Transverse colon (tissue), 4 donors: Measurements from ENCODE around the gene TMTC4. TPM values are rescaled to one million over a fixed set of nuclear protein-coding genes. Genes with fewer than 3 reads are reported as not detected.

Experiments
- DNase-seq: peaks from one replicate; pipeline ENCODE4 v3.0.0-alpha.2; 2019
- H3K27ac ChIP-seq, 4 donors: fragments of 200-600 bp; sonication (generic); 2 replicates each; pipeline ENCODE4 v1.5.1; 2016 to 2018; ENCODE audit warnings: inconsistent platforms in 4 of 4
- H3K27me3 ChIP-seq: fragments of 200-600 bp; sonication (generic); 2 replicates; pipeline ENCODE4 v1.5.1; 2017; ENCODE audit warnings: inconsistent platforms
- H3K36me3 ChIP-seq, 4 donors: fragments of 200-600 bp; sonication (generic); 2 replicates each; pipeline ENCODE4 v1.5.1; 2017 to 2019; ENCODE audit warnings: inconsistent platforms in 4 of 4
- H3K4me1 ChIP-seq, 4 donors: fragments of 200-600 bp; sonication (generic); 2 replicates each; pipeline ENCODE4 v1.5.1; 2017 to 2020; ENCODE audit warnings: inconsistent platforms in 4 of 4
- H3K4me3 ChIP-seq, 4 donors: fragments of 200-600 bp; sonication (generic); 1 replicate in 1 of 4; 2 replicates in 3 of 4; pipeline versions ENCODE4 v1.5.1 to v1.6.1; 2017 to 2019; ENCODE audit warnings: inconsistent platforms in 4 of 4
- H3K9me3 ChIP-seq, 2 donors: fragments of 200-600 bp; sonication (generic); 2 replicates each; pipeline ENCODE4 v1.5.1; 2017 to 2019; ENCODE audit warnings: inconsistent platforms in 2 of 2
- EP300 ChIP-seq: sonication (generic); formaldehyde crosslinking; IDR thresholded peaks from one replicate; pipeline ENCODE4 v1.6.1; 2017; ENCODE audit warnings: antibody characterized with exemption, low read depth
- POLR2A ChIP-seq: fragments of 450-650 bp; IDR thresholded peaks from one replicate; pipeline ENCODE4 v1.6.1; 2016; ENCODE audit warnings: antibody characterized with exemption, mild to moderate bottlenecking, moderate library complexity
- POLR2AphosphoS5 ChIP-seq, 3 donors: sonication (generic); formaldehyde crosslinking; IDR thresholded peaks; one replicate each; pipeline ENCODE4 v1.6.1; 2016; ENCODE audit warnings: antibody characterized with exemption in 3 of 3
- WGBS, 2 donors: methylation state at CpG; one replicate each; pipeline ENCODE4 v1.1.5; 2018; ENCODE audit warnings: low coverage in 1 of 2; 5-methylcytosine and 5-hydroxymethylcytosine counted together
- in situ Hi-C, 4 donors: fragments of 200-750 bp; cut with MboI; loops; one replicate each; pipeline versions ENCODE4 v1.15.0 to v1.15.1; 2017; ENCODE audit warnings: low sequenced_read_pairs in 3 of 4, low pct_ligation_motif_present in 1 of 4, low pct_unique_long_range_greater_than_20kb in 1 of 4
- intact Hi-C: fragments of 100-400 bp; cut with DNase I; formaldehyde crosslinking; loops from one replicate; pipeline ENCODE4 v1.15.1; 2023; ENCODE audit warnings: low total_unique reads
- total RNA-seq, 4 donors: library from RNA; depleted of rRNA; stranded (reverse); fragments of >200 nt; gene quantifications; one replicate each; pipeline ENCODE4 v1.1.0, GENCODE V29; 2016
- TF ChIP-seq, protein P1 (sequence below), 5 experiments: fragments of 200-600 bp in 3 of 5; fragments of 450-650 bp in 2 of 5; sonication (generic) in 3 of 5; IDR thresholded peaks; 1 replicate in 2 of 5; 2 replicates in 3 of 5; pipeline ENCODE4 v1.5.1; 2016 to 2017; ENCODE audit warnings: antibody characterized with exemption in 5 of 5, inconsistent platforms in 3 of 5, mild to moderate bottlenecking in 2 of 5, moderate library complexity in 1 of 5

The TMTC4 gene
- total RNA-seq, 4 donors from 2014 or later: 19.5 to 136 (median 30.0) TPM

DNA sequence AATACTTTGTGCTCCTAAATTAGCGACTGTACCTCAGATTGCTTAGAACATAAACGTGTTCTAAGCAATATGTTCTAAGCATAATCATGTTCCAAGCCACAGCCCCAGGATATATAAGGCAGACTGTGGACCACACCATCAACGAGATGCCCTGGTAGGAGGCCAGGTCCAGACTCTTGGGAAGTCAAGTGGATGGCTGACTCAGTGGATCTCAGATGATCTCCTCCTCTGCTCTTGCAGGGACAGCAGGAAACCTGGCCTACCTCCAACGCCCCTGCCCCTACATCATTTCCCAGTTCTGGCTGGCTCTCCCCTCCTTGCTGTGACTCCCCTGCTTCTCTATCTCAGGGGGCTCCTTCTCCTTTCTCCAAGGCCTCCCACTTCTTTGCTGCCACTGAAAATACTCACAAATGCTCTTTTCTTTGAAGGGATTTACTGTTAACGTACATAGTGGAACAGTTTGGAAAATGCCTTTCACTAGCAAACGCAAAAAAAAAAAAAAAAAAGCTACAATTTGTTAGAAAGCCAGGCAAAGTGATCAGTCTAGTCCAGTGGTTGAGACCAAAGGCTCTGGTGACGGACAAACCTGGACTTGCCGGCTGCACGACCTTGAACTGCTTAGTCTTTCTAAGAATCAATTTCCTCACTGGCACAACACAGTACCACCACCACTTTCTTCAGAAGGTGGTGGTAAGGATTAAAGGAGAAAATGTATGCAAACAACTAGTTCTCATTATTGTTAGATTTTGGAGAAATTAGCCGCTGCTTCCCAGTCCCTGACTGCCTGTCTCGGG lies 3.0 kb downstream of the TMTC4 start:
- Histone ChIP-seq H3K9me3 (no peaks in the 10 kb centered on the region), H3K4me1 (peaks cover 10 to 17% (median 11%) of the 10 kb centered on the region in 4 donors), H3K27me3 (peaks cover 8% of the 10 kb centered on the region), H3K4me3 (no peak overlapping the region), H3K36me3 (peaks cover 0 to 9% (median 0%) of the 10 kb centered on the region in 4 donors), H3K27ac (no peak overlapping the region)
- intact Hi-C loops (no loop called here), in situ Hi-C loops (no loop called here)
- WGBS, 2 donors: 86 to 87% methylated on average over 6 to 11 of the region's 11 CpGs
- no peak for TF ChIP-seq EP300
- no peak for TF ChIP-seq POLR2A
- TF ChIP-seq POLR2AphosphoS5 (IDR thresholded peaks at IDR 0.05): no peak
- TF ChIP-seq, protein P1, sequence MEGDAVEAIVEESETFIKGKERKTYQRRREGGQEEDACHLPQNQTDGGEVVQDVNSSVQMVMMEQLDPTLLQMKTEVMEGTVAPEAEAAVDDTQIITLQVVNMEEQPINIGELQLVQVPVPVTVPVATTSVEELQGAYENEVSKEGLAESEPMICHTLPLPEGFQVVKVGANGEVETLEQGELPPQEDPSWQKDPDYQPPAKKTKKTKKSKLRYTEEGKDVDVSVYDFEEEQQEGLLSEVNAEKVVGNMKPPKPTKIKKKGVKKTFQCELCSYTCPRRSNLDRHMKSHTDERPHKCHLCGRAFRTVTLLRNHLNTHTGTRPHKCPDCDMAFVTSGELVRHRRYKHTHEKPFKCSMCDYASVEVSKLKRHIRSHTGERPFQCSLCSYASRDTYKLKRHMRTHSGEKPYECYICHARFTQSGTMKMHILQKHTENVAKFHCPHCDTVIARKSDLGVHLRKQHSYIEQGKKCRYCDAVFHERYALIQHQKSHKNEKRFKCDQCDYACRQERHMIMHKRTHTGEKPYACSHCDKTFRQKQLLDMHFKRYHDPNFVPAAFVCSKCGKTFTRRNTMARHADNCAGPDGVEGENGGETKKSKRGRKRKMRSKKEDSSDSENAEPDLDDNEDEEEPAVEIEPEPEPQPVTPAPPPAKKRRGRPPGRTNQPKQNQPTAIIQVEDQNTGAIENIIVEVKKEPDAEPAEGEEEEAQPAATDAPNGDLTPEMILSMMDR (IDR thresholded peaks at IDR 0.05): no peak
- DNase-seq: no peak

DNA sequence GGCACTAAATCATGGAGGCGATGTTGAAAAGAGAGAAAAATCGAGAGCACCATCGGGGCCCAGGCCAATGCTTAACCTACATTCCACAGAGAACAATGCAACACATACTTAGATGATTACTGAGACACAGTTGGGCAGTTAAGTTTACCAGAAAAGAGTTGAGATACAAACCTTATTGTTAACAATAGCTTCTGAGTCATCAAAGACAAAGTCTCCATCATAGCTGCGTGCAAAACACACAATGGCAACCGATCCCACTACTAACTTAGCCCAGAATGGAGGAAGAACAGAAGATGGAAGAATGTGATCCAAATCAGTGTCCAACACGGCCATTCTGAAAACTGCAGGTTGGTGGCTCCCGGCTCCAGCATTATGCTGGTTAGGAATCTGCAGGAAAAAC lies 6.2 kb downstream of the TMTC4 start:
- DNase-seq: no peak
- H3K4me1 ChIP-seq: peaks cover 6 to 8% (median 7%) of the 10 kb centered on the region in 4 donors

DNA sequence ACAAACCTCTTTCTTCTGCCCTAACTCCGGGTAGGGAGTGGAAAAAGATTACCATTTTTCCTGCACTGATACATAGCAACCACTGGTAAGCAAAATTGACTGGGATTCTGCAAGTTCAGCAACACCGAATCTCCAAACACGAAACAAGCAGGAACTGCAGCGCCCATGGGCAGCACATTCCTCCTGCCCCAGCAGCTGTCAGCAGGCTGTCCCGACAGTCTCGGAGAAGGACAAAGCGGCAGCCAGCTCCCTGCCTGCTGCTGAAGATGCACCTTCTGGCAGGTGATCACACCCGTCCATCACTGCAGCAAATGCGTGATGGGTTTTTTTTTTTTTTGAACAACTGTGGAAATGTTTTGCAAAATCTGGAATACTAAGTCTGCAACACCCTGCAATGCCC lies 6.7 kb downstream of the TMTC4 start:
- Histone ChIP-seq H3K9me3 (no peaks in the 10 kb centered on the region), H3K27ac (no peak overlapping the region), H3K27me3 (no peaks in the 10 kb centered on the region), H3K4me1 (peaks cover 1 to 3% (median 2%) of the 10 kb centered on the region in 4 donors), H3K4me3 (no peak overlapping the region), H3K36me3 (peaks cover 0 to 23% (median 4%) of the 10 kb centered on the region in 4 donors)
- in situ Hi-C loops: no loop called here
- no peak for TF ChIP-seq POLR2AphosphoS5 (IDR thresholded peaks at IDR 0.05)
- no peak for TF ChIP-seq EP300
- TF ChIP-seq, protein P1 (IDR thresholded peaks at IDR 0.05): no peak
- no peak for TF ChIP-seq POLR2A
- intact Hi-C loops: no loop called here
- no peak for DNase-seq
- 71 to 95% methylated on average over 1 to 9 of the region's 9 CpGs for WGBS, 2 donors

More for the DNA sequence above, 6.2 kb downstream of the TMTC4 start:
- Histone ChIP-seq H3K27me3 (no peaks in the 10 kb centered on the region), H3K36me3 (peaks cover 0 to 18% (median 2%) of the 10 kb centered on the region in 4 donors), H3K27ac (no peak overlapping the region), H3K4me3 (no peak overlapping the region), H3K9me3 (no peaks in the 10 kb centered on the region)
- WGBS, 2 donors: 94 to 96% methylated on average over 4 to 7 of the region's 7 CpGs
- TF ChIP-seq EP300: no peak
- TF ChIP-seq POLR2AphosphoS5 (IDR thresholded peaks at IDR 0.05): no peak
- TF ChIP-seq POLR2A: no peak
- TF ChIP-seq, protein P1 (IDR thresholded peaks at IDR 0.05): no peak
- intact Hi-C loops (no loop called here), in situ Hi-C loops (no loop called here)

DNA sequence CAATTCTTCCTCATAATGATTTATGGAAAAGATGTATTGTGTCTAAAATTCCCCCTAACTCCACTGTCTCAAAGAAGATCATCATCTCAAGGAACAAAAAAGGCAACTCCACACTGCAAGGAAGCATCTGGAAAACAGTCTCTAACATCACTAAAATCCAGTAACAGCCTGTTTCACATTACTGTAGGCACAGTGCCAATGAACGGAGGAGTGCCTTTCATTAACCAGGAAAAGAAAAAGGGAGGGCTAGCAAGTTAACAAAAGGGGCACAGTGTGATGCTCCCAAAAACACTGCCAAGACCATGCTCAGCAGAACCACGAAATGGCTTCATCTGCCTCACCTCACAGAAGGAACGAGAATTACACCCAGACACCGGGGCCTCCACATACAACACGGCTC lies 8.5 kb downstream of the TMTC4 start:
- H3K36me3 ChIP-seq: peaks cover 0 to 30% (median 5%) of the 10 kb centered on the region in 4 donors
- H3K27ac ChIP-seq: no peak overlapping the region
- no peaks in the 10 kb centered on the region for H3K27me3 ChIP-seq
- H3K4me1 ChIP-seq: no peaks in the 10 kb centered on the region
- intact Hi-C loops: no loop called here
- TF ChIP-seq POLR2AphosphoS5 (IDR thresholded peaks at IDR 0.05) (no peak), EP300 (no peak), POLR2A (no peak)
- TF ChIP-seq, protein P1 (IDR thresholded peaks at IDR 0.05): no peak
- WGBS, 2 donors: 78% methylated on average over 5 of the region's 5 CpGs
- in situ Hi-C loops: no loop called here
- H3K4me3 ChIP-seq: no peak overlapping the region
- no peak for DNase-seq
- H3K9me3 ChIP-seq: no peaks in the 10 kb centered on the region
